Mammary microvascular endothelial cell (primary cell): ENCODE measurements around the gene TDRD3. TPM values are rescaled to one million over a fixed set of nuclear protein-coding genes. Genes with fewer than 3 reads are reported as not detected.

Experiments used
- total RNA-seq: library from RNA; depleted of rRNA; stranded (reverse); fragments of >200 nt; gene quantifications from 2 replicates; pipeline ENCODE4 v1.2.3, GENCODE V29; 2015

The TDRD3 gene
- 6.0 and 9.2 TPM in 2 replicates for total RNA-seq

GRCh38 chr13:60396783-60397703 is at the start of gene TDRD3:
TSS of gene TDRD3 (plus strand) at chr13:60397220. CDS start at chr13:60397365, 145 bp downstream.

Other genes starting within 250 kb of the TDRD3 start
- 19.3 and 20.6 TPM in 2 replicates for gene DIAPH3, start 233.3 kb upstream of the TDRD3 start, total RNA-seq